NB4 (cell line): ENCODE measurements around the gene ST6GALNAC3.
"Not testable (repeated sequence)": the region's sequence is repeated elsewhere in the genome, so short reads cannot be mapped to it uniquely, and the experiment has no call there.

ENCODE experiments used
- DNase-seq: peaks from one replicate; pipeline ENCODE4 v3.0.0; 2010; ENCODE audit warnings: low read depth
- H3K4me3 ChIP-seq: one replicate; pipeline ENCODE4 v1.5.1; 2011; ENCODE audit warnings: mild to moderate bottlenecking, low read depth, low read length, moderate library complexity
- MYC ChIP-seq: IDR thresholded peaks from 2 replicates; pipeline ENCODE4 v1.6.1; 2011; ENCODE audit warnings: low read depth, low read length
- POLR2A ChIP-seq: IDR thresholded peaks from 2 replicates; pipeline ENCODE4 v1.6.1; 2011; ENCODE audit warnings: mild to moderate bottlenecking; ENCODE audit not compliant: insufficient read length; ENCODE audit errors: extremely low read depth
- TF ChIP-seq, protein P1 (sequence below): IDR thresholded peaks from 2 replicates; pipeline ENCODE4 v1.6.1; 2011; ENCODE audit warnings: low read depth, low read length
- TF ChIP-seq, protein P2 (sequence below): IDR thresholded peaks from one replicate; pipeline ENCODE4 v1.5.1; 2012; ENCODE audit warnings: low read depth, low read length

The ST6GALNAC3 gene

DNA sequence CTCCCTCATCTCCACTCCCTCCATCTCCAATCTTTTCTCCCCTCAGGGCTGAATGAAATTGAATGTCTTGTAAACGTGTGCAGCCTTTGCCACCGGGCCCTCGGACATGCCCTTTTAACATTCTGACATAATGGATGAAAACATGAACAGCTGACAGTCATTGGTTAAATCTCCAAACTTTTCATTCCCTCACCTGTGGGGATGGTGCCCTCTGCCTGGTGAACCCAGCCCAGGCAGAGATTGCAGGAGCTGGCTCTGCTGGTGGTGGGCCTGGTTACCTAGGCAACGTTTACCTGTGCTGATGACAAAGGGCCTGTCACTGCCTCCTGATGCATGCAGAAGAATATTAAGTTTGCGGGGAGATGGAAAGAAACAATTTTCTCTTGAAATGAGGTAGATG lies 21.3 kb downstream of the ST6GALNAC3 start:
- no peak overlapping the region for H3K4me3 ChIP-seq
- no peak for TF ChIP-seq POLR2A
- TF ChIP-seq, protein P1, sequence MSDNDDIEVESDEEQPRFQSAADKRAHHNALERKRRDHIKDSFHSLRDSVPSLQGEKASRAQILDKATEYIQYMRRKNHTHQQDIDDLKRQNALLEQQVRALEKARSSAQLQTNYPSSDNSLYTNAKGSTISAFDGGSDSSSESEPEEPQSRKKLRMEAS, result no peak
- TF ChIP-seq MYC, result no peak
- TF ChIP-seq, protein P2, sequence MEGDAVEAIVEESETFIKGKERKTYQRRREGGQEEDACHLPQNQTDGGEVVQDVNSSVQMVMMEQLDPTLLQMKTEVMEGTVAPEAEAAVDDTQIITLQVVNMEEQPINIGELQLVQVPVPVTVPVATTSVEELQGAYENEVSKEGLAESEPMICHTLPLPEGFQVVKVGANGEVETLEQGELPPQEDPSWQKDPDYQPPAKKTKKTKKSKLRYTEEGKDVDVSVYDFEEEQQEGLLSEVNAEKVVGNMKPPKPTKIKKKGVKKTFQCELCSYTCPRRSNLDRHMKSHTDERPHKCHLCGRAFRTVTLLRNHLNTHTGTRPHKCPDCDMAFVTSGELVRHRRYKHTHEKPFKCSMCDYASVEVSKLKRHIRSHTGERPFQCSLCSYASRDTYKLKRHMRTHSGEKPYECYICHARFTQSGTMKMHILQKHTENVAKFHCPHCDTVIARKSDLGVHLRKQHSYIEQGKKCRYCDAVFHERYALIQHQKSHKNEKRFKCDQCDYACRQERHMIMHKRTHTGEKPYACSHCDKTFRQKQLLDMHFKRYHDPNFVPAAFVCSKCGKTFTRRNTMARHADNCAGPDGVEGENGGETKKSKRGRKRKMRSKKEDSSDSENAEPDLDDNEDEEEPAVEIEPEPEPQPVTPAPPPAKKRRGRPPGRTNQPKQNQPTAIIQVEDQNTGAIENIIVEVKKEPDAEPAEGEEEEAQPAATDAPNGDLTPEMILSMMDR, result no peak
- DNase-seq, result no peak

DNA sequence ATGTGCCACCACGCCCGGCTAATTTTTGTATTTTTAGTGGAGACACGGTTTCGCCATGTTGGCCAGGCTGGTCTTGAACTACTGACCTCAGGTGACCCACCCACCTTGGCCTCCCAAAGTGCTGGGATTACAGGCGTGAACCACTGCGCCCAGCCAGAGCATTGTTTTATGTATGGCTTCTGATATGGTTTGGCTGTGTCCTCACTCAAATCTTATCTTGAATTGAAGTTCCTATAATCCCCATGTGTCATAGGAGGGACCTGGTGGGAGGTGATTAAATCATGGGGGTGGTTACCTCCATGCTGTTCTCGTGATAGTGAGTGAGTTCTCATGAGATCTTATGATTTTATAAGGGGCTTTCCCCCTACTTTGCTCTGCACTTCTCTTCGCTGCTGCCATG lies 22.5 kb downstream of the ST6GALNAC3 start:
- not testable (repeated sequence) for H3K4me3 ChIP-seq, DNase-seq

DNA sequence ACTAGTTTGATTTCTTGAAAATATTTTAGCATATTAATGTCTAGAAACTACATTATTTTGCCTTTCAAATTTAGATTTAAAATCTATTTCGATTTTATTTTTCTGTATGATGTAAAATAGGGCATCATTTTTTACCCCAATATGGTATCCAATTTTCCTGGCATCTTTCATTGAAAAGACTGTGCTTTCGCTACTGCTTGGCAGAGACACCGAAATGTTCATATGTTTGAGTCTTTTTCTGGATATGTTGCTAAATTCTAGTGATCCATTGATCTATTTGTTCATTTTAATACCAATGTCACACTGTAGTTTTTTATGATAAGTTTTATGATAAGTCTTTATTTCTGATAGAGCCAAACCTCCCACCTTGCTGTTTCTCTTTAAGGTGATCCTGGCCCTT lies 24.3 kb downstream of the ST6GALNAC3 start:
- no peak overlapping the region for H3K4me3 ChIP-seq
- TF ChIP-seq, protein P1, result no peak
- TF ChIP-seq POLR2A (no peak), MYC (no peak)
- TF ChIP-seq, protein P2, result no peak
- no peak for DNase-seq

DNA sequence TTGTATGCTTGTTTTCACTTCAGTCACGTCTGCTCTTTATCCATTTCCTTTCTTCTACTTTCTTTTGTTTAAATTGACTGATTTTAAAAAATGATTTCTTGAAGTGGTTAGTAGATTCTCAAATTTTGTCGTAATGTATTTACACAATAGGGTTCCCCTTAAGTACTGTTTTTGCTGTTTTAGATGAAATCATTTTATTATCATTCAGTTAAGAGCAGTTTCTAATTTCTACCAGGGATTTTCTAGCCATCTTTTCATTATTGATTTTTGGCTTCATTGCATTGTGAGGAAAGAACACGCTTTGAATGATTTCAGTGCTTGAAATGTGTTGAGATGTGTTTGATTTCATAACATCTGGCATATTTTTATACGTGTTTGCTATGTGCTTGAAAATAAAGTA lies 27.0 kb downstream of the ST6GALNAC3 start:
- TF ChIP-seq MYC (no peak), POLR2A (no peak)
- TF ChIP-seq, protein P2, result no peak
- TF ChIP-seq, protein P1, result no peak
- H3K4me3 ChIP-seq, result no peak overlapping the region
- no peak for DNase-seq

DNA sequence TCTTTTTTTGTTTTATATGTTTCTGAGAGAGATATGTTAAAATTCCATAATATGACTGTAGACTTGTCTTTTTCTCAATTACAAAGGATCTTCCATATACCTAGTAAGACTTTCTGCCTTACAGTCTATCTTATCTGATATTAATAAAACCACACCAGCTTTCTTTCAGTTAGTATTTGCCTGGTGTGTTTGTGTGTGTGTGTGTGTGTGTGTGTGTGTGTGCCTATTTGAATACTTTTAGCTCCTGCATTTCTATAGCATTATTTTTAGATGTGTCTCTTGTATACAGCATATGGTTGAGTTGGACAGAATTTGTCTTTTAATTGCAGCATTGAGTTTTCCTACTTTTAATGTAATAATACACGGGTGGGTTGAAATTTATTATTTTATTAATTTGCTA lies 27.5 kb downstream of the ST6GALNAC3 start:
- H3K4me3 ChIP-seq, result no peak overlapping the region
- TF ChIP-seq, protein P1, result no peak
- TF ChIP-seq, protein P2, result no peak
- TF ChIP-seq POLR2A, result no peak
- TF ChIP-seq MYC, result no peak
- DNase-seq, result no peak

DNA sequence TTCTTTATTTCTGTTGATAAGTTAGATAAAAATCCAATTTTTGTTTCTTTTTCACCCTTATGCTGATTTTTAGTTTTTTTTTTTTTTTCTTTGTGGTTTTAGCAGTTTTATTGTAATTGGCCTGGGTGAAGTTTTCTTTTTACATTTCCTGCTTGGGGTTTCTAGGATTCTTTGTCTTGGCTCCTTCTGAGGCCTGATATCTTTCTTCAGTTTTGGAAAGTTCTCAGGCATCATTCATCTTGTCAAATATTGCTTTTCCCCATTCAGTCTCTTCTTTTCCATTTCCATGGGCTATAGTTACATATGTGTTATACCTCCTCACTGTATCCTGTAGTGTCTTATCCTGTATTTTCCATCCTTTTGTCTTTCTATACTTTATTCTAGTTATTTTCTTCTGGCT lies 28.5 kb downstream of the ST6GALNAC3 start:
- TF ChIP-seq, protein P2, result no peak
- no peak for DNase-seq

DNA sequence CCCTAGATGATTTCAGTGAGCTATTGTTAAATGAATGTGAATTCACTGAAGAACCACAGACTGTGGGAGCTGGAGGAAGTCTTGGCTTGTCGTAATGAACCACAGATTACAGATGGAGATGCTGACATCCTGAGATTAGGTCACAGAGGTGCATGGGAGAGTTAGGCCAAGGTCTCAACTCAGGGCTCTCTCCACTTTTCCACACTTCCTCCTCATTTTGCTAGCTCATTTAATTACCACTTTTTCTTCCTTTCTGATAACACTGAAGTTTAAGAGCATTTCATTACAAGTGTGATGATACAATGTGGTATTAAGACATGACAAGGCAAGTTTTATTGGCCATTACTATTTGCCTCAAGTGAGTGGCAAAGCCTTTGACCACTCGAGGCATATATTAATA lies 30.8 kb downstream of the ST6GALNAC3 start:
- TF ChIP-seq, protein P2, result no peak
- DNase-seq, result peak; percentile 1

More for the DNA sequence above, 28.5 kb downstream of the ST6GALNAC3 start:
- no peak overlapping the region for H3K4me3 ChIP-seq

More for the DNA sequence above, 30.8 kb downstream of the ST6GALNAC3 start:
- no peak overlapping the region for H3K4me3 ChIP-seq
